Smooth muscle cell (in vitro differentiated cells): Measurements from ENCODE around the gene NTM. TPM values are rescaled to one million over a fixed set of nuclear protein-coding genes. Genes with fewer than 3 reads are reported as not detected.
"Not testable (repeated sequence)": the region's sequence is repeated elsewhere in the genome, so short reads cannot be mapped to it uniquely, and the experiment has no call there.

Experiments used
- DNase-seq: peaks from one replicate; lab custom pipeline; 2025; ENCODE audit not compliant: unreplicated experiment; lab: John Stamatoyannopoulos, UW
- H2AFZ ChIP-seq: fragments of 200-600 bp; sonication (generic); 2 replicates; pipeline ENCODE4 v1.6.0; 2016; ENCODE audit warnings: antibody characterized with exemption, low read depth, mild to moderate bottlenecking
- H3F3A ChIP-seq: fragments of 200-600 bp; sonication (generic); 2 replicates; pipeline ENCODE4 v1.6.0; 2017; ENCODE audit warnings: antibody characterized with exemption, low read depth
- H3K27ac ChIP-seq: fragments of 200-600 bp; sonication (generic); 2 replicates; pipeline ENCODE4 v1.5.1; 2016; ENCODE audit warnings: low read depth, mild to moderate bottlenecking
- H3K27me3 ChIP-seq: fragments of 200-600 bp; sonication (generic); 2 replicates; pipeline ENCODE4 v1.6.1; 2016; ENCODE audit warnings: low read depth, mild to moderate bottlenecking
- H3K36me3 ChIP-seq: fragments of 200-600 bp; sonication (generic); 2 replicates; pipeline ENCODE4 v1.5.1; 2016; ENCODE audit warnings: low read depth
- H3K4me1 ChIP-seq: fragments of 200-600 bp; sonication (generic); 2 replicates; pipeline ENCODE4 v1.5.1; 2016; ENCODE audit warnings: low read depth
- H3K4me2 ChIP-seq: fragments of 200-600 bp; sonication (generic); 2 replicates; pipeline ENCODE4 v1.6.0; 2016; ENCODE audit warnings: mild to moderate bottlenecking
- H3K4me3 ChIP-seq: fragments of 200-600 bp; sonication (generic); 2 replicates; pipeline ENCODE4 v1.5.1; 2016; ENCODE audit warnings: mild to moderate bottlenecking
- H3K79me2 ChIP-seq: fragments of 200-600 bp; sonication (generic); 2 replicates; pipeline ENCODE4 v1.6.0; 2016; ENCODE audit warnings: low read depth, mild to moderate bottlenecking
- H3K9ac ChIP-seq: fragments of 200-600 bp; sonication (generic); 2 replicates; pipeline ENCODE4 v1.6.0; 2016; ENCODE audit warnings: low read depth
- H3K9me3 ChIP-seq: fragments of 200-600 bp; sonication (generic); replicated peaks from 2 replicates; pipeline ENCODE4 v1.5.1; 2016; ENCODE audit warnings: low read depth
- H4K20me1 ChIP-seq: fragments of 200-600 bp; sonication (generic); 2 replicates; pipeline ENCODE4 v1.6.0; 2016; ENCODE audit warnings: low read depth
- WGBS: methylation state at CpG from one replicate; pipeline ENCODE4 v1.1.7; 2016; ENCODE audit warnings: low lambda C conversion rate; 5-methylcytosine and 5-hydroxymethylcytosine counted together
- polyA plus RNA-seq: library from polyadenylated mRNA; unstranded; fragments of >200 nt; fragmentation: Nextera tagmentation; extraction: Ambion mirVana; gene quantifications from 2 replicates; pipeline ENCODE4 v1.2.1, GENCODE V29; 2016
- total RNA-seq: library from RNA; depleted of rRNA; stranded (reverse); fragments of >200 nt; gene quantifications from 2 replicates; pipeline ENCODE4 v1.2.3, GENCODE V29; 2014
- TF ChIP-seq, protein P1 (sequence below): fragments of 200-600 bp; sonication (generic); IDR thresholded peaks from 2 replicates; pipeline ENCODE4 v1.5.1; 2017; ENCODE audit warnings: borderline replicate concordance, mild to moderate bottlenecking, antibody characterized with exemption; ENCODE audit not compliant: insufficient read depth, poor library complexity, severe bottlenecking

The NTM gene
- total and polyA plus RNA-seq, 2 experiments from 2014 or later = 68.9 to 123 TPM

DNA sequence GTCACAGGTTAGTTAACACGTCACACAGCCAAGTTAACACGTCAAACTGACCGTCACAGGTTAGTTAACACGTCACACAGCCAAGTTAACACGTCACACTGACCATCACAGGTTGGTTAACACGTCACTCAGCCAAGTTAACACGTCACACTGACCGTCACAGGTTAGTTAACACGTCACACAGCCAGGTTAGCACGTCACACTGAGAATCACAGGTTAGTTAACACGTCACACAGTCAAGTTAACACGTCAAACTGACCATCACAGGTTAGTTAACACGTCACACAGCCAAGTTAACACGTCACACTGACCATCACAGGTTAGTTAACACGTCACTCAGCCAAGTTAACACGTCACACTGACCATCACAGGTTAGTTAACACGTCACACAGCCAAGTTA, 700.5 kb downstream of the NTM start:
- not testable (repeated sequence) for H3K79me2 ChIP-seq, H3K4me2 ChIP-seq, H2AFZ ChIP-seq, DNase-seq, H3K27me3 ChIP-seq, H3K9me3 ChIP-seq, H3K9ac ChIP-seq, H4K20me1 ChIP-seq, H3K36me3 ChIP-seq, H3K4me3 ChIP-seq
- H3K27ac ChIP-seq = peak overlapping the region; percentile 99
- 96% methylated on average over 17 of the region's 17 CpGs for WGBS
- peaks cover 12% of the 10 kb centered on the region for H3F3A ChIP-seq
- H3K4me1 ChIP-seq = peaks cover 14% of the 10 kb centered on the region

DNA sequence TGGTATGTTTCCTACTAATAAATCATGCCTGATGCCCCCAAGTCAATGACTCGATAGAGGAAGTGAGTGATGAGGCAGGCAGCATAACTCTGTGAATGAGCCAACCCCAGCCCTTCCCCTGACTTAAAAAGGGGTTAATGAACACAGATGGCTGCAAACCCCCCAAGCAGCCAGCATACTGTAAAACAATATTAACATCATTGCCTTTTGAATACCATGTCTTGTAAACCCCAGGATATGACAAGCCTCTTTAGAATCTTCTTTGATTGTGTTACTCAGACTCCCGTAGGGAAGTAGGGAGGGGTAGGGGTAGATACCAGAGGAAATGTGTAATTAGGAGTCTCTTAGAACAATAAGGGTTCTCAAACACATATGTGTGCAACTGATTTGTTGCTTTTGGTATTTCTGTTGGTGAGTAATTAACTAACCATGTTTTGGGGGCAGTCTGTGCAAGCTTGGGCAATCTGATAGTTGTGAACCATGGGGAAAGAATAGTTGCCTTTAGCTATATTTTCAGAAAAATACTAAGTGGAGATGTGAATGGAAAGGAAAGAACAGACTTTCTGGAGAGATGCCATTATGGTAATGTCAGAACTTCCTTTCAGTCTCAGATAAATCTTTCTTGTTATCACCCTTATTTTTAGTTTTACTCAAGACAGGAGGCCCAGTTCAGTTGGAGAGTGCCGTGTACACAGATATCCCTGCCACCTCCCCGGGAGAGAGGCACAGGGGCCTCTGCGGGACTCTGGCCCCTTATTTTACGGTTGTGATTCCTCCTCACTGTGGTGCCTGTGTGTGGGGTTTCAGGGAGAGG, 701.8 kb downstream of the NTM start:
- H3K9ac ChIP-seq = peak overlapping the region; percentile 88
- peaks cover 4% of the 10 kb centered on the region for H3F3A ChIP-seq
- H4K20me1 ChIP-seq = no peaks in the 10 kb centered on the region
- peak overlapping the region; percentile 99 for H3K27ac ChIP-seq
- no peak overlapping the region for H2AFZ ChIP-seq
- WGBS = 13% methylated on average over 6 of the region's 6 CpGs
- no peak for DNase-seq
- peaks cover 14% of the 10 kb centered on the region for H3K4me1 ChIP-seq
- no peaks in the 10 kb centered on the region for H3K79me2 ChIP-seq
- H3K4me3 ChIP-seq = no peak overlapping the region
- no peaks in the 10 kb centered on the region for H3K9me3 ChIP-seq
- no peaks in the 10 kb centered on the region for H3K27me3 ChIP-seq
- peak overlapping the region; percentile 46 for H3K4me2 ChIP-seq
- H3K36me3 ChIP-seq = no peaks in the 10 kb centered on the region
- TF ChIP-seq, protein P1, sequence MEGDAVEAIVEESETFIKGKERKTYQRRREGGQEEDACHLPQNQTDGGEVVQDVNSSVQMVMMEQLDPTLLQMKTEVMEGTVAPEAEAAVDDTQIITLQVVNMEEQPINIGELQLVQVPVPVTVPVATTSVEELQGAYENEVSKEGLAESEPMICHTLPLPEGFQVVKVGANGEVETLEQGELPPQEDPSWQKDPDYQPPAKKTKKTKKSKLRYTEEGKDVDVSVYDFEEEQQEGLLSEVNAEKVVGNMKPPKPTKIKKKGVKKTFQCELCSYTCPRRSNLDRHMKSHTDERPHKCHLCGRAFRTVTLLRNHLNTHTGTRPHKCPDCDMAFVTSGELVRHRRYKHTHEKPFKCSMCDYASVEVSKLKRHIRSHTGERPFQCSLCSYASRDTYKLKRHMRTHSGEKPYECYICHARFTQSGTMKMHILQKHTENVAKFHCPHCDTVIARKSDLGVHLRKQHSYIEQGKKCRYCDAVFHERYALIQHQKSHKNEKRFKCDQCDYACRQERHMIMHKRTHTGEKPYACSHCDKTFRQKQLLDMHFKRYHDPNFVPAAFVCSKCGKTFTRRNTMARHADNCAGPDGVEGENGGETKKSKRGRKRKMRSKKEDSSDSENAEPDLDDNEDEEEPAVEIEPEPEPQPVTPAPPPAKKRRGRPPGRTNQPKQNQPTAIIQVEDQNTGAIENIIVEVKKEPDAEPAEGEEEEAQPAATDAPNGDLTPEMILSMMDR = no peak

DNA sequence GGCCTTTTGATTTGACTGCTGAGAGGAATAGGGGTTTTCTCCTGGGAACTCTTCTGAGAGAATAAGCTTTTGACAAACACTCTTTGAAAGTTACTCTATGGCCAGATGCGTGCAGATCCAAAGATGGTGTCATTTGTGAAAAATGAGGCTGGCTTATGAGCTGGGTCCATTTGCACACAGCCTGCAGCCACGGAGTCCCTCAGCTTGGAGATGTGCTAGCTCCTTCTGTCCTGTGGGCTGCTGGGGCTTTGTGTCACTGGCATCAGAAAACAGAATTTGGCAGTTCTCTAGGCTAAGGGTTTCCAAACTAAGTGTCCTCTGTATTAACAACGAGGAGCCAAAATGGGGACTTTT, 702.4 kb downstream of the NTM start:
- no peaks in the 10 kb centered on the region for H3K36me3 ChIP-seq
- no peak for DNase-seq
- WGBS = 37% methylated on average over 3 of the region's 3 CpGs
- no peaks in the 10 kb centered on the region for H3K27me3 ChIP-seq
- no peak overlapping the region for H2AFZ ChIP-seq
- no peaks in the 10 kb centered on the region for H3K9me3 ChIP-seq
- H3K4me3 ChIP-seq = no peak overlapping the region
- peak overlapping the region; percentile 99 for H3K27ac ChIP-seq
- H4K20me1 ChIP-seq = no peaks in the 10 kb centered on the region
- peak overlapping the region; percentile 88 for H3K9ac ChIP-seq
- H3K4me2 ChIP-seq = peak overlapping the region; percentile 46
- H3F3A ChIP-seq = peaks cover 4% of the 10 kb centered on the region
- peaks cover 14% of the 10 kb centered on the region for H3K4me1 ChIP-seq
- H3K79me2 ChIP-seq = no peaks in the 10 kb centered on the region
- TF ChIP-seq, protein P1 = no peak

DNA sequence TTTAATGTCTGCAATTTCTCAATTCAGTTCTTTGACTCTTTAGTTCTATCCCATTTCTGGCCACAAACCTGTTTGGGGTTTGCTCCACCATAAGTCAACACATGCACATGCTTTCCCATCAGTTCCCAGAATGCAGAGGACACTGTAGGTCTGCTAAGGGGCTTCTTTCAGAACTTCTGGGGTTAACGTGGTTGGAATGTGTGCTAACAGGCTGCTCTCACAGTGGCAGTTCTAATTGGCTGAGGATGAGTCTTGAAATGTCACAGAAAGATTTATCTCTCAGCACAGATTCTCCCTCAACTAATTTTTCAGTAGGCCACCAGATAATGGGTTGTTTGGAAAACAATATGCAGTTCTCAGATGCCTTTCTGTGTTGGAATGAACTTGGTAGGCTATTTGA, 703.4 kb downstream of the NTM start:
- WGBS = 36% methylated on average over 1 of the region's 1 CpG
- Histone ChIP-seq H3K79me2 (no peaks in the 10 kb centered on the region), H3K9ac (peak overlapping the region; percentile 88), H3K27ac (peak overlapping the region; percentile 99), H3K4me1 (peaks cover 14% of the 10 kb centered on the region), H3K4me2 (peak overlapping the region; percentile 46), H3K36me3 (no peaks in the 10 kb centered on the region), H4K20me1 (no peaks in the 10 kb centered on the region), H3K4me3 (no peak overlapping the region), H2AFZ (no peak overlapping the region), H3K27me3 (no peaks in the 10 kb centered on the region), H3F3A (peaks cover 4% of the 10 kb centered on the region), H3K9me3 (no peaks in the 10 kb centered on the region)
- TF ChIP-seq, protein P1 = no peak
- DNase-seq = no peak
